Right lobe of liver (tissue), 6 donors: ENCODE results near the gene XRCC3. TPM values are rescaled to one million over a fixed set of nuclear protein-coding genes. Genes with fewer than 3 reads are reported as not detected.

Experiments used
- ATAC-seq, 4 donors: fragments of 200-7000 bp; cut with Tn5 transposase; one replicate each; pipeline ENCODE4 v1.9.1; 2020; ENCODE audit warnings: mild to moderate bottlenecking in 4 of 4, moderate library complexity in 4 of 4
- DNase-seq, 3 donors: peaks; one replicate each; pipeline ENCODE4 v3.0.0-alpha.2; 2020
- H3K27ac ChIP-seq, 3 donors: fragments of 200-600 bp; one replicate each; pipeline ENCODE4 v1.8.0; 2022
- H3K27me3 ChIP-seq, 2 donors: fragments of 200-600 bp; one replicate each; pipeline ENCODE4 v1.8.0; 2022
- H3K36me3 ChIP-seq, 4 donors: fragments of 200-600 bp; sonication (generic) in 1 of 4; one replicate each; pipeline versions ENCODE4 v1.5.1 to v1.8.0; 2017 to 2022; ENCODE audit warnings: control low read depth in 1 of 4
- H3K4me1 ChIP-seq, 4 donors: fragments of 200-600 bp; sonication (generic) in 1 of 4; one replicate each; pipeline versions ENCODE4 v1.5.1 to v1.8.0; 2017 to 2022; ENCODE audit warnings: control low read depth in 1 of 4
- H3K4me3 ChIP-seq, 3 donors: fragments of 200-600 bp; one replicate each; pipeline ENCODE4 v1.8.0; 2022
- H3K9me3 ChIP-seq, 4 donors: fragments of 200-600 bp; sonication (generic) in 1 of 4; one replicate each; pipeline versions ENCODE4 v1.5.1 to v1.8.0; 2017 to 2022; ENCODE audit warnings: control low read depth in 1 of 4
- POLR2A ChIP-seq: fragments of 450-650 bp; IDR thresholded peaks from one replicate; pipeline ENCODE4 v1.6.1; 2017; ENCODE audit warnings: antibody characterized with exemption, mild to moderate bottlenecking
- WGBS: methylation state at CpG from one replicate; pipeline ENCODE4 v1.1.6; 2018; ENCODE audit warnings: low coverage, low lambda C conversion rate; ENCODE audit not compliant: insufficient coverage; ENCODE audit errors: missing lambda C conversion rate; 5-methylcytosine and 5-hydroxymethylcytosine counted together
- intact Hi-C, 2 donors: fragments of 100-400 bp; cut with DNase I; formaldehyde crosslinking; loops; one replicate each; pipeline versions ENCODE4 v1.11.2 to v1.14.1; 2022
- total RNA-seq, 6 experiments: library from RNA; depleted of rRNA in 2 of 6; stranded (reverse); fragments of >200 nt in 2 of 6; fragmentation: NEBNext Ultra II Directional in 3 of 6; extraction: Animal tissue kit (Norgen Biotek cat#: 25700) in 3 of 6; gene quantifications; one replicate each; pipeline versions ENCODE4 v1.1.0 to v1.2.4, GENCODE V29; 2016 to 2023
- TF ChIP-seq, protein P1 (sequence below), 4 donors: fragments of 200-600 bp in 3 of 4; fragments of 450-650 bp in 1 of 4; IDR thresholded peaks; one replicate each; pipeline versions ENCODE4 v1.5.1 to v1.8.0; 2016 to 2022; ENCODE audit warnings: antibody characterized with exemption in 4 of 4, mild to moderate bottlenecking in 2 of 4
- donor health status: DM: no; HTN: yes; CAD: no.
- donor health status: DM: no; HTN: no; CAD: no.
- donor health status: DM: no; HTN: no; CAD: no.
- donor health status: DM: no; HTN: yes; CAD: no.
- donor health status: DM: no; HTN: yes; CAD: no.

The XRCC3 gene
- total RNA-seq, 6 experiments from 2014 or later: 0.88 to 6.3 (median 1.8) TPM

DNA sequence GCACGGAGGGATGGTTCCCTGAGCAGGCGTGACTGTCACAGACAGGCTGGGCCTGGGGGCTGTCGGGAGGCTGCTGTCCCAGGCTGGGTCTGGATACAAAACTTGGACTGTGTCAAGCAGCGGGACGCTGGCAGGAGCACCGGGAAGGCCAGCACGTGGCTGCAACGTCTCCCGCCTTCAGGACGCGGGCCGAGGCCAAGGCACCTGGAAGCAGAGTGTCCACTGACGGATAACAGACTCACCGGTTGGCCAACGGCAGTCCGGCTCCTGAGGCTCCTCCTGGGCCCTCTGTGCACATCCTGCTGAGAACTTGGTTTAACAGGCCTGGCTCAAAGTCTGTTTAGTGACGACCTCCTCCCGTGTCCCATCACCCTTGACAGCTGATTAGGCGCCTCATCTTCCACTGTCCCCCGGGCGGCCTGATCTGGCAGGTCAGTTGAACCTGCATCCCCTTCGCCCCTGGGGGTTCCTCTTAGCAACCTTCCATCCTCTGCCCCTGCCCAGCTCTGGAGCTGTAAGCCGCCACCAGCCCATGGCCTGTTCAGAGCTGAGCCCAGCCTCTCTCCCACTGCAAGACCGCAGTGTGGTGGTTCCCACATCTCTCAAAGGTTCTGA, 2.5 kb downstream of the XRCC3 start:
- no peak for DNase-seq
- intact Hi-C loops: no loop called here
- H3K9me3 ChIP-seq: no peaks in the 10 kb centered on the region
- 74% methylated on average over 11 of the region's 24 CpGs for WGBS
- peaks cover 0 to 7% (median 2%) of the 10 kb centered on the region in 4 donors for H3K4me1 ChIP-seq
- TF ChIP-seq, protein P1, sequence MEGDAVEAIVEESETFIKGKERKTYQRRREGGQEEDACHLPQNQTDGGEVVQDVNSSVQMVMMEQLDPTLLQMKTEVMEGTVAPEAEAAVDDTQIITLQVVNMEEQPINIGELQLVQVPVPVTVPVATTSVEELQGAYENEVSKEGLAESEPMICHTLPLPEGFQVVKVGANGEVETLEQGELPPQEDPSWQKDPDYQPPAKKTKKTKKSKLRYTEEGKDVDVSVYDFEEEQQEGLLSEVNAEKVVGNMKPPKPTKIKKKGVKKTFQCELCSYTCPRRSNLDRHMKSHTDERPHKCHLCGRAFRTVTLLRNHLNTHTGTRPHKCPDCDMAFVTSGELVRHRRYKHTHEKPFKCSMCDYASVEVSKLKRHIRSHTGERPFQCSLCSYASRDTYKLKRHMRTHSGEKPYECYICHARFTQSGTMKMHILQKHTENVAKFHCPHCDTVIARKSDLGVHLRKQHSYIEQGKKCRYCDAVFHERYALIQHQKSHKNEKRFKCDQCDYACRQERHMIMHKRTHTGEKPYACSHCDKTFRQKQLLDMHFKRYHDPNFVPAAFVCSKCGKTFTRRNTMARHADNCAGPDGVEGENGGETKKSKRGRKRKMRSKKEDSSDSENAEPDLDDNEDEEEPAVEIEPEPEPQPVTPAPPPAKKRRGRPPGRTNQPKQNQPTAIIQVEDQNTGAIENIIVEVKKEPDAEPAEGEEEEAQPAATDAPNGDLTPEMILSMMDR (IDR thresholded peaks at IDR 0.05): no peak
- no peak for TF ChIP-seq POLR2A
- H3K27me3 ChIP-seq: no peaks in the 10 kb centered on the region
- H3K4me3 ChIP-seq: no peak overlapping the region
- no peak for ATAC-seq
- H3K27ac ChIP-seq: no peak overlapping the region
- H3K36me3 ChIP-seq: no peaks in the 10 kb centered on the region

DNA sequence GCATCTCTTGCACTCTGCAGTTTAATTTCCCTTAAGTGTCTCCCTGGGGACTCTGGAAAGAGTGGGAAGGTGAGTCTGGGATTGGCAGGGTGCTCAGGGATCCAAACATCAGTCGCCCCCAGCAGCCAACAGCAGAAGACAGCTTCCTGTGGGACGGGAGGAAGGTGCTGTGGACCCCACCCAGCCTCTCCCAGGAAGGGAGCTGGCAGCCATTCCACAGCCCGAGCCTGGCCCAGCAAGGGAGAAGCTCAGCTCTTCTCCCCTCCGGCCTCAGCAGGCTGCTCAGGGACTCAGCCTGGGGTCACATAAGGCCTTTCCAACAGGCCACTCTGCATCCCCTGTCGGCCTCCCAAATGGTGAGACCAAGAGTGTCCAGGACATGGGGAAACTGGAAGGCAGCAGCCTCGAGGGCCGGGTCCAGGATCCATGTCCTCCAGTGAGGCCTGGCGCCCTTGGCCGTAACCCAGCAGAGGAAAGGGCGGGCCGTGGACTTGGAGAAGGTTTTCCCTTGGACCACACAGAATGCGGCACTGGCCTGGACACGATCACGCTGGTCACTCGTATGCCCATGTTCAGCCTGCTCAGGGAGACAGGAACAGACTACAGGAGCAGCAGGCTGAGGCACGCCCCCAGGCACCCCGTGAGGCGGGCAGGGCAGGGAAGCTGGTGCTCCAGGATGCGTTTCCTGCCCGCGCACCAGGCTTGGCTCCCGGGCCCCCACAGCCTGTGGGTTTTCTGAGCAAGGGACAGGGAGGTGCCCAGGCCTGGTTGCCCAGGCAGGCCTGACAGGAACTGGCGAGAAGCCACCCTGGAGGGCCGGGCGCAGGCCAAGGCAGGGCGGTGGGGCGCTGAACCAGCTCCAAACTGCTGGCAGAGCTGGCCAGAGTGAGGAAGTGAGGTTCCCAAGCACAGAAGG, 3.5 kb downstream of the XRCC3 start:
- WGBS: 32% methylated on average over 4 of the region's 27 CpGs
- ATAC-seq: no peak
- Histone ChIP-seq H3K27me3 (no peaks in the 10 kb centered on the region), H3K36me3 (no peaks in the 10 kb centered on the region), H3K27ac (no peak overlapping the region), H3K4me1 (peaks cover 0 to 5% (median 2%) of the 10 kb centered on the region in 4 donors), H3K9me3 (no peaks in the 10 kb centered on the region), H3K4me3 (no peak overlapping the region)
- intact Hi-C loops: no loop called here
- no peak for DNase-seq
- TF ChIP-seq, protein P1 (IDR thresholded peaks at IDR 0.05): no peak
- TF ChIP-seq POLR2A: no peak

DNA sequence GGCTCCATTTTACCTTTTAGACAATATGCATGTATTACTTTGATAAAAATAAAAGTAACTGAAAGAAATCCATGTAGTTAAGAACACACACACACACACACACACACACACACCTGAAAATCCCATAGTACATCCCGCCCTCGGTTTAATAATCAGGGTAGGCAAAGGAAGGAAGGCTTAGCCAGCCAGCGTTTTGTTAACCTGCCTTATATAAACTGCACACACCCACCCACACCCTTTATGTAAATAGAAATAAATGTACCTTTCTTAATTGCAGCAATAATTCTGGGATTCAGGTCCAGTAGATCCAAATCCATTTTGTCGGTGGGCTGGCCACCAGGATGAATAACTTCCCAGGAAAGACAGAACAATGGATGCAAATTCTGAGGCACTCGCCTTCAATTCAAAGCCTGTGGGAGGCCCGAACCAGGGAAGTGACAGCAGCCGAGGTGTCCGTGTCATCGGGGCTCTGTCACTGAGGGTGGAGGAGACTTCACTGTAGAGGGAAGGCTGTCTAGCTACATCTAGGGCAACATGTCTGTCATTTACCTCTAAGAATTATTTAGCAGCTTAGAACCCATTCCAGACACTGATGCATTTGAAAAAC, 4.4 kb downstream of the XRCC3 start:
- intact Hi-C loops: no loop called here
- Histone ChIP-seq H3K9me3 (no peaks in the 10 kb centered on the region), H3K27me3 (no peaks in the 10 kb centered on the region), H3K4me1 (peaks cover 0 to 5% (median 0%) of the 10 kb centered on the region in 4 donors), H3K4me3 (no peak overlapping the region), H3K27ac (no peak overlapping the region), H3K36me3 (no peaks in the 10 kb centered on the region)
- 87% methylated on average over 9 of the region's 9 CpGs for WGBS
- no peak for TF ChIP-seq POLR2A
- TF ChIP-seq, protein P1 (IDR thresholded peaks at IDR 0.05): no peak
- DNase-seq (no peak), ATAC-seq (no peak)

DNA sequence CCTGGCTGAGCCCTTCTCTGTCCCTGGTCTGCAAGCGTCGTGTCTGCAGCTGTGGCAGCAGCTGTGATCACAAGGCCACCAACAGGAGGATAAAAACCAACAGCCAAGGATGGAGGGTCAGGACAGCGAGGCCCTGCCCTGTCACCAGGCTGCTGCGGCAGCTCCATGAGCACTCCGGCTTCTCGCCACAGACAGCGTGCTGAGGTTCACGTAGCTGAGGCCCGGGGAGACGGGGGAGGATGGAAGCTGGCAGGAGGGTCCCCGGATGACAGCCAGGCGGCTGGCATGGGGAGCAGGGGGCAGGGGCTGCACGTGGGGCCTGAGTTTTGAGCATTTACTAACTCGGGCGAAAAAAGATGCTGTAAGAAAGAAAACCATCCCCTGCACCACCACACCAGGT, 5.4 kb downstream of the XRCC3 start:
- Histone ChIP-seq H3K4me3 (no peak overlapping the region), H3K9me3 (no peaks in the 10 kb centered on the region), H3K27ac (no peak overlapping the region), H3K4me1 (peaks cover 0 to 5% (median 0%) of the 10 kb centered on the region in 4 donors), H3K36me3 (no peaks in the 10 kb centered on the region), H3K27me3 (no peaks in the 10 kb centered on the region)
- TF ChIP-seq, protein P1 (IDR thresholded peaks at IDR 0.05): no peak
- no peak for TF ChIP-seq POLR2A
- ATAC-seq (no peak), DNase-seq (no peak)
- intact Hi-C loops: no loop called here
- WGBS: 96% methylated on average over 9 of the region's 15 CpGs
